Spinal cord (tissue), 10 donors: ENCODE data around the gene NPPB. TPM values are rescaled to one million over a fixed set of nuclear protein-coding genes. Genes with fewer than 3 reads are reported as not detected.
A peak's percentile ranks its signal among the peaks of the same experiment; 100 is the strongest.

Experiments
- DNase-seq, 6 donors: peaks; one replicate each; pipeline versions ENCODE4 v3.0.0 to v3.0.0-alpha.2; 2013 to 2015; ENCODE audit warnings: low spot score in 6 of 6, low read depth in 4 of 6
- H3K27ac ChIP-seq: one replicate; pipeline ENCODE4 v1.5.1; 2013; ENCODE audit warnings: low read depth, low read length, control low read depth
- H3K27me3 ChIP-seq: one replicate; pipeline ENCODE4 v1.6.1; 2013; ENCODE audit warnings: low read length; ENCODE audit not compliant: control insufficient read depth, insufficient read depth
- H3K36me3 ChIP-seq: one replicate; pipeline ENCODE4 v1.6.1; 2013; ENCODE audit warnings: low read length; ENCODE audit not compliant: control insufficient read depth, insufficient read depth
- H3K4me1 ChIP-seq: one replicate; pipeline ENCODE4 v1.6.1; 2013; ENCODE audit warnings: low read length; ENCODE audit not compliant: control insufficient read depth, insufficient read depth
- H3K4me3 ChIP-seq: one replicate; pipeline ENCODE4 v1.5.1; 2013; ENCODE audit warnings: low read depth, low read length, control low read depth
- H3K9me3 ChIP-seq: one replicate; pipeline ENCODE4 v1.6.1; 2013; ENCODE audit warnings: low read length; ENCODE audit not compliant: control insufficient read depth, insufficient read depth
- WGBS: methylation state at CpG from one replicate; pipeline ENCODE4 v1.1.5; 2013; ENCODE audit warnings: missing lambda C conversion rate; ENCODE audit not compliant: insufficient coverage; 5-methylcytosine and 5-hydroxymethylcytosine counted together
- polyA plus RNA-seq, 2 donors: library from polyadenylated mRNA; unstranded; fragments of 120-200 nt; gene quantifications; one replicate each; pipeline ENCODE4 v1.2.1, GENCODE V29; 2013; ENCODE audit not compliant: insufficient read length in 2 of 2
- total RNA-seq, 2 donors: library from RNA; depleted of rRNA in 1 of 2; stranded (reverse); fragments of 120-200 nt in 1 of 2; fragments of >200 nt in 1 of 2; gene quantifications; one replicate each; pipeline versions ENCODE4 v1.2.3 to v1.2.4, GENCODE V29; 2013 to 2014
- donor health status: healthy.

The NPPB gene
- total and polyA plus RNA-seq, 4 donors: 0.83 to 4.5 (median 2.3) TPM

DNA sequence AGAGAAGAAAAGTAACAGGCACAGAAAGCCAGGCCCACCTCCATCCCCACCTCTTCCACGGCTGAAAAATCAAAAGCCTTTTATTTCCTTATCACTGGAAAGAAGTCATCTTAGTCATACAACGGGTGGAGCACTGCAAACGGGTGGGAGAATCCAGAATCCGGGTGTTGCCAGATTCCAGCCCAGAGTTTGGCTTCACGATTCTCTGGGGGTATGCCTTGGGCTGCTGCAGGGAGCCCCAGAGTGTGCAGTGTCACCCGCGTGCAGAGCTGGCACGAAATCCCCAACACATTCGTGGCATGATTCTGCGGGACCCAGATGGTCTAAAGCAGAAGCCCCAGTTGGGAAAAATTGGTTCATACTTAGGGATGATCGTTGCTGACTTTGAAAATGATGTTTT is 8.6 kb downstream of the NPPB start:
- no peak overlapping the region for H3K4me3 ChIP-seq
- H3K9me3 ChIP-seq: no peaks in the 10 kb centered on the region
- H3K27ac ChIP-seq: no peak overlapping the region
- H3K36me3 ChIP-seq: peaks cover 26% of the 10 kb centered on the region
- no peaks in the 10 kb centered on the region for H3K27me3 ChIP-seq
- WGBS: 57% methylated on average over 10 of the region's 11 CpGs
- peak in 1 of 6 donors; percentile 54 for DNase-seq
- peaks cover 18% of the 10 kb centered on the region for H3K4me1 ChIP-seq

GRCh38 chr1:11848373-11848700 is 10.4 kb downstream of the NPPB start:
- H3K27ac ChIP-seq: no peak overlapping the region
- H3K9me3 ChIP-seq: no peaks in the 10 kb centered on the region
- peaks cover 41% of the 10 kb centered on the region for H3K36me3 ChIP-seq
- 66% methylated on average over 4 of the region's 9 CpGs for WGBS
- H3K27me3 ChIP-seq: no peaks in the 10 kb centered on the region
- H3K4me3 ChIP-seq: no peak overlapping the region
- H3K4me1 ChIP-seq: peaks cover 18% of the 10 kb centered on the region
- DNase-seq: no peak

DNA sequence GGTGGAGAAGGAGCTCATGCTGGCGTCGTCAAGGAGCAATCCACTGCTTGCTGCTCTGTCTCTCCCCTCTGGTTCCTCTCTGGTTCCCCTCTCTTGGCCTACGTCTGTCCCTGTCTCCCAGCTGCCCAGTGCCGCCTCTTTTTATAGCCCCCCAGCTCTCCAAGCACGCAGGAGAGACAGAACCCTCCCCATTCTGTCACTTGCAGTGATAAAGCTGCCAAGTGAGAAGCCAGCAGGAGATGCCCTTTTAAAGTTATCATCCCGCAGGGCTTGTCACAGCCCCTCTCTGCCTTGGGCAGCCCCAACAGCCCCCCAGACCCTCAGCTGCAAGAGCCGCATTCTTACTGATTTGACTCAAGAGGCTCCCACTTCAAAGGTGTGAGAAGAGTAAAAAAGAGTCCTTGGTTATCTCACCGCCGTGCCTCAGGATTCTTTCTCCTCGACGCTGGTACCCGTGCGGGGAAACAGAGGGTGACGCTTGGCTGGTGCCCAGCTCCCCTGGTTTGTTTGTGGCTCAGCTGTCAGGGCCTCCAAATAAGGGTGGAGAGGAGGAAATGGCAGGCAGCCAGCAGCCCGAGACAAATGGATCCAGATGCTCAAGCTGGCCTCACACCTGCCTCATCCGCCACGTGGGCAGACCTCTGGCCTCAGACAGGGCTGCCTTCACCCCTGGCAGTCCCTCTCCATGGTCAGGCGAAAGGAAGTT is 10.9 kb downstream of the NPPB start, which contains the start of gene NPPA:
Gene NPPA, minus strand, starts transcription at position 117 of the 706 bp plus-strand sequence. Its CDS starts 99 bp downstream, at position 18.
- Histone ChIP-seq H3K36me3 (peaks cover 46% of the 10 kb centered on the region), H3K27ac (no peak within 1 kb of the TSS), H3K4me1 (peaks cover 21% of the 10 kb centered on the region), H3K27me3 (no peaks in the 10 kb centered on the region), H3K9me3 (no peaks in the 10 kb centered on the region), H3K4me3 (no peak within 1 kb of the TSS)
- peak in 2 of 6 donors; percentile 82 to 84 for DNase-seq
- WGBS: 15% methylated on average over 11 of the region's 18 CpGs

GRCh38 chr1:11845641-11846335 is 13.0 kb downstream of the NPPB start:
- Histone ChIP-seq H3K36me3 (peaks cover 65% of the 10 kb centered on the region), H3K27ac (no peak overlapping the region), H3K27me3 (no peaks in the 10 kb centered on the region), H3K9me3 (no peaks in the 10 kb centered on the region), H3K4me3 (no peak overlapping the region), H3K4me1 (peaks cover 36% of the 10 kb centered on the region)
- no CpG with 5 or more reads among the region's 5 CpGs for WGBS
- no peak for DNase-seq

GRCh38 chr1:11842154-11843041 is 16.3 kb downstream of the NPPB start:
- H3K4me1 ChIP-seq: peaks cover 24% of the 10 kb centered on the region

GRCh38 chr1:11841245-11842153 is 17.2 kb downstream of the NPPB start:
- DNase-seq: peak in 1 of 6 donors; percentile 50

More at GRCh38 chr1:11842154-11843041, 16.3 kb downstream of the NPPB start:
- 42% methylated on average over 13 of the region's 19 CpGs for WGBS
- Histone ChIP-seq H3K27ac (no peak overlapping the region), H3K27me3 (no peaks in the 10 kb centered on the region), H3K9me3 (no peaks in the 10 kb centered on the region), H3K4me3 (no peak overlapping the region), H3K36me3 (peaks cover 85% of the 10 kb centered on the region)
- peak in 2 of 6 donors; percentile 62 to 82 for DNase-seq

DNA sequence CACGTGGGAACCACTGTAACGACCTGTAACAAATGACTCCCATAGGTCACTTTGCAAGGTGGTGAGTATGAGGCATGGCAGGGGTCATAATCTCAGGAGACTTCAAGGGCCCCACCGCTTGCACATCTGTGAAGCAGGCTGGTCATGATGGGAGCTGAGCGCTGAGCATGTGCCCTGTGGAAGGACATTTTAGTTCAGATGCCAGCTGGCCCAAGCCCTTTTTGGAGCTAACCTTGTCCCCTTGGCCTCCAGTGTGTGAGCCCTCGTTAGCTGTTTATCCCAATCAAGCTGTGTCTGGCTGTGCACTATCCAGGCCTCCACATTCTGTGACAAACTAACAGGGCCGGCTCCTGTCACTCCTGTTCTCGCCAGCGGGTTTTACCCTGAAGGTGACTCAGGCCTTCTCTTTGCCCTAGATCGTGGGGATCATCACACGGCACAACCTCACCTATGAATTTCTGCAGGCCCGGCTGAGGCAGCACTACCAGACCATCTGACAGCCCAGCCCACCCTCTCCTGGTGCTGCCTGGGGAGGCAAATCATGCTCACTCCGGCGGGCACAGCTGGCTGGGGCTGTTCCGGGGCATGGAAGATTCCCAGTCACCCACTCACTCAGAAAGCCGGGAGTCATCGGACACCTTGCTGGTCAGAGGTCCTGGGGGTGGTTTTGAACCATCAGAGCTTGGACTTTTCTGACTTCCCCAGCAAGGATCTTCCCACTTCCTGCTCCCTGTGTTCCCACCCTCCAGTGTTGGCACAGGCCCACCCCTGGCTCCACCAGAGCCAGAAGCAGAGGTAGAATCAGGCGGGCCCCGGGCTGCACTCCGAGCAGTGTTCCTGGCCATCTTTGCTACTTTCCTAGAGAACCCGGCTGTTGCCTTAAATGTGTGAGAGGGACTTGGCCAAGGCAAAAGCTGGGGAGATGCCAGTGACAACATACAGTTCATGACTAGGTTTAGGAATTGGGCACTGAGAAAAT is 18.7 kb downstream of the NPPB start:
- H3K4me3 ChIP-seq: no peak overlapping the region
- peaks cover 93% of the 10 kb centered on the region for H3K36me3 ChIP-seq
- H3K27ac ChIP-seq: no peak overlapping the region
- H3K27me3 ChIP-seq: no peaks in the 10 kb centered on the region
- WGBS: 90% methylated on average over 19 of the region's 20 CpGs
- no peaks in the 10 kb centered on the region for H3K9me3 ChIP-seq
- peaks cover 18% of the 10 kb centered on the region for H3K4me1 ChIP-seq
- DNase-seq: no peak

More at GRCh38 chr1:11841245-11842153, 17.2 kb downstream of the NPPB start:
- Histone ChIP-seq H3K36me3 (peaks cover 86% of the 10 kb centered on the region), H3K9me3 (no peaks in the 10 kb centered on the region), H3K27ac (no peak overlapping the region), H3K4me1 (peaks cover 18% of the 10 kb centered on the region), H3K27me3 (no peaks in the 10 kb centered on the region), H3K4me3 (no peak overlapping the region)
- WGBS: 63% methylated on average over 14 of the region's 17 CpGs
